Measurements from ENCODE around the gene CTNND2. TPM values are rescaled to one million over a fixed set of nuclear protein-coding genes. Genes with fewer than 3 reads are reported as not detected.

Gene CTNND2
- total RNA-seq, 1 donor from 2014 or later = 6.9 TPM

GRCh38 chr5:11252523-11252922, 651.7 kb downstream of the CTNND2 start:
- Histone ChIP-seq H3K4me3 (no peak overlapping the region), H3K27me3 (no peaks in the 10 kb centered on the region), H3K4me1 (no peaks in the 10 kb centered on the region), H3K27ac (no peak overlapping the region), H3K9me3 (no peaks in the 10 kb centered on the region), H3K36me3 (no peaks in the 10 kb centered on the region)
- ATAC-seq = no peak
- intact Hi-C loops (cut with DNase I) = no loop called here
- TF ChIP-seq CTCF (IDR thresholded peaks at IDR 0.05) = no peak
- no peak for DNase-seq

GRCh38 chr5:11252075-11252474, 652.2 kb downstream of the CTNND2 start:
- H3K4me3 ChIP-seq = no peak overlapping the region
- H3K27me3 ChIP-seq = no peaks in the 10 kb centered on the region
- no peaks in the 10 kb centered on the region for H3K36me3 ChIP-seq
- DNase-seq (no peak), ATAC-seq (no peak)
- H3K27ac ChIP-seq = no peak overlapping the region
- H3K4me1 ChIP-seq = no peaks in the 10 kb centered on the region
- intact Hi-C loops (cut with DNase I) = no loop called here
- no peak for TF ChIP-seq CTCF (IDR thresholded peaks at IDR 0.05)
- H3K9me3 ChIP-seq = no peaks in the 10 kb centered on the region

DNA sequence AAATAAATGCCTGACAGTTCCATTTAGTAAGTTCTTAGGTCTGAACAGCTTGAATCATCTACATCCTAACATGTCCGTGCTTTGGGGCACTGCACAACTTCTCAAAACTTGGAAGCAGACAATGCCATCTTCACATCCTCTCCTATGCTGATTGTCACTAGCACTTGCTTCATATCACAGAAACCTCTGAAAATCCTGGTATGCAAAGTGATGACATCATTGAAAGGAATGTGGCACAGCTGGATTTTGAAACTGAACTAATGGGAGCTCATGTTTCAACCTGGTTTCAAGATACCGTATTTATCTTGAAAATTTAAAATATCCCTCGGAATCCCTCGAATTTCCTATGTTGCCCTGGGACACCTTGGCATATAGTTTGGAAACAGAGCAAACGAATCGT, 653.0 kb downstream of the CTNND2 start:
- Histone ChIP-seq H3K36me3 (no peaks in the 10 kb centered on the region), H3K4me1 (no peaks in the 10 kb centered on the region), H3K9me3 (no peaks in the 10 kb centered on the region), H3K27ac (no peak overlapping the region), H3K27me3 (no peaks in the 10 kb centered on the region), H3K4me3 (no peak overlapping the region)
- intact Hi-C loops (cut with DNase I) = no loop called here
- ATAC-seq (peak; percentile 21), DNase-seq (no peak)
- TF ChIP-seq CTCF (IDR thresholded peaks at IDR 0.05) = no peak

DNA sequence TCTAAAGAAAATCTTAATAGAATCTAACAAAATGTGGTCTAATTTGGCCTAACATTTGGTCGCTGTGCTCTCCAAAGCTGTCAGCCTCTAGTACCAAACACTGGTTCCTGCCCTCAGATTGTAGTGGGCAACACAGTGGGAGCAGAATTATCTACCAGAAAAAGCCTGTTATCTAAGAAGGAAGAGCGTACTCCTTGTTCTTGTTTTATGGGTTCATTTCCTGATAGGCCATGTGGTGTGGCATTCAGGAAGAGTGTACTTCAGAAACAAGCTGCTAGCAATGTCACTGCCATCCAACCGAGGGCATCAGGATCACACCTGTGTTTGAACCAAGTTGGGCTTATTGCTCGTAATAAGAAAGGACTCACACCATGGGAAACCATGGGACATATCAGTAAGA, 655.3 kb downstream of the CTNND2 start:
- no peaks in the 10 kb centered on the region for H3K4me1 ChIP-seq
- ATAC-seq (no peak), DNase-seq (no peak)
- intact Hi-C loops (cut with DNase I) = no loop called here
- H3K36me3 ChIP-seq = no peaks in the 10 kb centered on the region
- H3K9me3 ChIP-seq = no peaks in the 10 kb centered on the region
- no peaks in the 10 kb centered on the region for H3K27me3 ChIP-seq
- H3K27ac ChIP-seq = no peak overlapping the region
- H3K4me3 ChIP-seq = no peak overlapping the region
- TF ChIP-seq CTCF (IDR thresholded peaks at IDR 0.05) = no peak

DNA sequence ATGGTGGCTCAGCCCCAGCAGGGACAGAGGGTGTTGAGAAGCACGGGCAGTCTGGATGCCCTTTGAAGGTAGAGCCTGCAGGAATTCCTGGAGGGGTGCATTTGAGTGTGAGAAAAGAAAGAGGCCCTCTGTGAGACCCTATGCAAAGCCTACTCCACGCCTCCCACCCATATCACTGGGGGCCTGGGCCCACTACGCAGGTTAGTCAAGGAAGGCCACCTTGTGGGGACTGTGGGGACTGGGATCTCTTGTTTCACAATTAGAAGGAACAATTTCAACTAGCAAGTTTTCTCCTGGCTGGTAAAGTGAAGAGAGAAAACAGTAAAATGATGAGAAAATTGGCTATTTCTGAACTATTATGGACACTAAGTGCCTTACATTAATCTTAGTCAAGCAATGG, 657.0 kb downstream of the CTNND2 start:
- Histone ChIP-seq H3K36me3 (no peaks in the 10 kb centered on the region), H3K27ac (no peak overlapping the region), H3K4me3 (no peak overlapping the region), H3K9me3 (no peaks in the 10 kb centered on the region), H3K4me1 (no peaks in the 10 kb centered on the region), H3K27me3 (no peaks in the 10 kb centered on the region)
- ATAC-seq (no peak), DNase-seq (no peak)
- intact Hi-C loops (cut with DNase I) = no loop called here
- TF ChIP-seq CTCF (IDR thresholded peaks at IDR 0.05) = no peak
